ENCODE data around the gene SARM1. TPM values are rescaled to one million over a fixed set of nuclear protein-coding genes. Genes with fewer than 3 reads are reported as not detected.

The SARM1 gene
- polyA plus RNA-seq, 1 donor (not counting 4 experiments of a cell fraction or from before 2014, with no cell fraction given), result 0.90 TPM

DNA sequence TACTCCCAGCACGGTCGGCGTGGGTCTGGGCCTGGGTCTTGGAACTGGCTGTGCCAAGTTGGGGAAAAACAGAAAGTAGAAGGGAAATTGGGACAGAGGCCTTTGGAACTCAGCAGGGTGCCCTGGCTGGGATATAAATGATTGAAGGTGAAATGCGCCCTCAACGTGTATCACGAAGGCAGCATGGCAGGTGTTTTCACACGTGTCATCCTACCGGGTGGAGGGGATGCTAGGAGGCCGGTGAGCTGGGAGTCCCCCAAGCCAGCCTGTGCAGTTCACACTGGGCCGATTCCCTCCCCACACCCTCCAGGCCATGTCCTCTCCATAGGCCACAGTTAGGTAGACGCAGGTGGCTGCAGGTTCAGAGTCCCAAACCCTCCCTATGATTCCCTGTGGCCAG is 30.0 kb upstream of the SARM1 start:
- dilution Hi-C loops (cut with MboI; ENCODE audit: extremely low pct_ligation_motif_present, low sequenced_read_pairs), result no loop called here
- peaks cover 44% of the 10 kb centered on the region for H3K79me2 ChIP-seq (ENCODE audit: control insufficient read depth, insufficient read depth, low read length)
- FAIRE-seq, result no peak

DNA sequence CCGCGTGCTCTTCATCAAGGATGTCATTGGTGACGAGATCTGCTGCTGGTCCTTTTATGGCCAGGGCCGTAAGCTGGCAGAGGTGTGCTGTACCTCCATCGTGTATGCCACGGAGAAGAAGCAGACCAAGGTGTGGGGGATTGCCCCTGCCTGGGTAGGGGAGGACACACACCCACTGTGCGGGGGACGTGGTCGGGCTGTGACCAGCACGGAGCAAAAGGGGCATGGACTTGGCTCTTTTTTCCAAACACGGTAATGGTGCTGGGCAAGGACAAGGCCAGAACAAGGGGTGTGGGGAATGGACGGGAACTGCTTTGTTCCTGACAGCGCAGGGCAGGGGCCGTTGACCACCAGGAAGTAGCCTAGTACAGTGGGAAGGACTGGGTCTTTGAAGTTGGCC is 29.2 kb upstream of the SARM1 start:
- H3K4me1 ChIP-seq (ENCODE audit: control insufficient read depth, extremely low read depth, insufficient read depth, low read length), result peaks cover 40% of the 10 kb centered on the region
- H3K79me2 ChIP-seq (ENCODE audit: control insufficient read depth, insufficient read depth, low read length), result peaks cover 37% of the 10 kb centered on the region
- no peak overlapping the region for H3K27ac ChIP-seq (ENCODE audit: control insufficient read depth, insufficient read depth, low read length)
- no peak for FAIRE-seq
- TF ChIP-seq, protein P1, sequence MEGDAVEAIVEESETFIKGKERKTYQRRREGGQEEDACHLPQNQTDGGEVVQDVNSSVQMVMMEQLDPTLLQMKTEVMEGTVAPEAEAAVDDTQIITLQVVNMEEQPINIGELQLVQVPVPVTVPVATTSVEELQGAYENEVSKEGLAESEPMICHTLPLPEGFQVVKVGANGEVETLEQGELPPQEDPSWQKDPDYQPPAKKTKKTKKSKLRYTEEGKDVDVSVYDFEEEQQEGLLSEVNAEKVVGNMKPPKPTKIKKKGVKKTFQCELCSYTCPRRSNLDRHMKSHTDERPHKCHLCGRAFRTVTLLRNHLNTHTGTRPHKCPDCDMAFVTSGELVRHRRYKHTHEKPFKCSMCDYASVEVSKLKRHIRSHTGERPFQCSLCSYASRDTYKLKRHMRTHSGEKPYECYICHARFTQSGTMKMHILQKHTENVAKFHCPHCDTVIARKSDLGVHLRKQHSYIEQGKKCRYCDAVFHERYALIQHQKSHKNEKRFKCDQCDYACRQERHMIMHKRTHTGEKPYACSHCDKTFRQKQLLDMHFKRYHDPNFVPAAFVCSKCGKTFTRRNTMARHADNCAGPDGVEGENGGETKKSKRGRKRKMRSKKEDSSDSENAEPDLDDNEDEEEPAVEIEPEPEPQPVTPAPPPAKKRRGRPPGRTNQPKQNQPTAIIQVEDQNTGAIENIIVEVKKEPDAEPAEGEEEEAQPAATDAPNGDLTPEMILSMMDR (optimal IDR thresholded peaks at IDR 0.05 in 1 of 3, IDR thresholded peaks at IDR 0.05 in 1 of 3, conservative IDR thresholded peaks at IDR 0.05 in 1 of 3; ENCODE audit: extremely low read depth in 1 of 3, insufficient read depth in 2 of 3, low read length in 3 of 3), result no peak
- no peak for TF ChIP-seq EZH2 (IDR thresholded peaks at IDR 0.05; ENCODE audit: low read length)
- H2AFZ ChIP-seq (ENCODE audit: control insufficient read depth, low read length), result no peak overlapping the region
- dilution Hi-C loops (cut with MboI; ENCODE audit: extremely low pct_ligation_motif_present, low sequenced_read_pairs), result no loop called here
- peaks cover 10% of the 10 kb centered on the region for H4K20me1 ChIP-seq (ENCODE audit: control insufficient read depth, extremely low read depth, insufficient read depth, low read length)
- no peak for DNase-seq (ENCODE audit: low read depth, low spot score)
- H3K9ac ChIP-seq (ENCODE audit: control insufficient read depth, extremely low read depth, insufficient read depth, low read length), result no peak overlapping the region
- peaks cover 7% of the 10 kb centered on the region for H3K9me1 ChIP-seq (ENCODE audit: control insufficient read depth, extremely low read depth, insufficient read depth, low read length)
- peaks cover 58 to 59% of the 10 kb centered on the region in 2 experiments for H3K36me3 ChIP-seq (ENCODE audit: control insufficient read depth in 2 of 2, extremely low read depth in 1 of 2, insufficient read depth in 2 of 2, low read length in 2 of 2)
- H3K9me3 ChIP-seq (ENCODE audit: control insufficient read depth, low read depth, low read length), result no peaks in the 10 kb centered on the region
- no peak overlapping the region for H3K4me3 ChIP-seq (ENCODE audit: control insufficient read depth in 2 of 3, extremely low read depth in 1 of 3, insufficient read depth in 2 of 3, low read depth in 1 of 3, low read length in 3 of 3)
- no peak overlapping the region for H3K4me2 ChIP-seq (ENCODE audit: control insufficient read depth, extremely low read depth, insufficient read depth, low read depth, low read length)
- no peaks in the 10 kb centered on the region for H3K27me3 ChIP-seq (ENCODE audit: control insufficient read depth, extremely low read depth, insufficient read depth, low read length)

More for the DNA sequence above, 30.0 kb upstream of the SARM1 start:
- H3K4me2 ChIP-seq (ENCODE audit: control insufficient read depth, extremely low read depth, insufficient read depth, low read depth, low read length), result no peak overlapping the region
- no peak for DNase-seq (ENCODE audit: low read depth, low spot score)
- H3K9me1 ChIP-seq (ENCODE audit: control insufficient read depth, extremely low read depth, insufficient read depth, low read length), result peaks cover 10% of the 10 kb centered on the region
- no peaks in the 10 kb centered on the region for H3K27me3 ChIP-seq (ENCODE audit: control insufficient read depth, extremely low read depth, insufficient read depth, low read length)
- H3K9ac ChIP-seq (ENCODE audit: control insufficient read depth, extremely low read depth, insufficient read depth, low read length), result no peak overlapping the region
- H3K36me3 ChIP-seq (ENCODE audit: control insufficient read depth in 2 of 2, extremely low read depth in 1 of 2, insufficient read depth in 2 of 2, low read length in 2 of 2), result peaks cover 56 to 61% of the 10 kb centered on the region in 2 experiments
- TF ChIP-seq EZH2 (IDR thresholded peaks at IDR 0.05; ENCODE audit: low read length), result no peak
- TF ChIP-seq, protein P1 (optimal IDR thresholded peaks at IDR 0.05 in 1 of 3, IDR thresholded peaks at IDR 0.05 in 1 of 3, conservative IDR thresholded peaks at IDR 0.05 in 1 of 3; ENCODE audit: extremely low read depth in 1 of 3, insufficient read depth in 2 of 3, low read length in 3 of 3), result no peak
- H3K9me3 ChIP-seq (ENCODE audit: control insufficient read depth, low read depth, low read length), result no peaks in the 10 kb centered on the region
- peaks cover 40% of the 10 kb centered on the region for H3K4me1 ChIP-seq (ENCODE audit: control insufficient read depth, extremely low read depth, insufficient read depth, low read length)
- H4K20me1 ChIP-seq (ENCODE audit: control insufficient read depth, extremely low read depth, insufficient read depth, low read length), result peaks cover 18% of the 10 kb centered on the region
- H2AFZ ChIP-seq (ENCODE audit: control insufficient read depth, low read length), result no peak overlapping the region
- no peak overlapping the region for H3K4me3 ChIP-seq (ENCODE audit: control insufficient read depth in 2 of 3, extremely low read depth in 1 of 3, insufficient read depth in 2 of 3, low read depth in 1 of 3, low read length in 3 of 3)
- no peak overlapping the region for H3K27ac ChIP-seq (ENCODE audit: control insufficient read depth, insufficient read depth, low read length)

All from keratinocyte (primary cell).